LNCAP (cell line): ENCODE measurements around the gene FOXS1.

Source experiments
- CTCF ChIP-seq: fragments of 450-650 bp; IDR thresholded peaks from 2 replicates; pipeline ENCODE4 v1.5.1; 2017; ENCODE audit warnings: mild to moderate bottlenecking

The FOXS1 gene

GRCh38 chr20:31859998-31860380, 14.6 kb upstream of the FOXS1 start:
- TF ChIP-seq CTCF = no peak

GRCh38 chr20:31859266-31859997, 14.0 kb upstream of the FOXS1 start:
- TF ChIP-seq CTCF = no peak

GRCh38 chr20:31858760-31859083, 13.3 kb upstream of the FOXS1 start:
- no peak for TF ChIP-seq CTCF

GRCh38 chr20:31857861-31858759, 12.7 kb upstream of the FOXS1 start:
- no peak for TF ChIP-seq CTCF

GRCh38 chr20:31856516-31856915, 11.1 kb upstream of the FOXS1 start:
- no peak for TF ChIP-seq CTCF

- TF ChIP-seq CTCF = no peak
These were observed 8.1 kb upstream of the FOXS1 start for GRCh38 chr20:31853481-31853880.

GRCh38 chr20:31851240-31851955, 6.0 kb upstream of the FOXS1 start:
- no peak for TF ChIP-seq CTCF
